A673 (cell line): ENCODE measurements around the gene CAB39. TPM values are rescaled to one million over a fixed set of nuclear protein-coding genes. Genes with fewer than 3 reads are reported as not detected.

Experiments
- BruUV-seq: library from RNA; stranded (reverse); fragments of 400-500 nt; replicated peaks from 2 replicates; lab custom pipeline; 2021; lab: Mats Ljungman, UMichigan
- CTCF ChIA-PET: fragments of 300-600 bp; sonication (Branson Sonifier 250); formaldehyde crosslinking; loops from one replicate; lab custom pipeline; 2022; ENCODE audit warnings: antibody characterized with exemption; lab: Charles Lee
- POLR2A ChIA-PET: fragments of 300-600 bp; sonication (Branson Sonifier 250); formaldehyde crosslinking; loops from one replicate; lab custom pipeline; 2022; ENCODE audit warnings: antibody characterized with exemption; ENCODE audit not compliant: low non-redundant PET; lab: Charles Lee
- DNase-seq: peaks from one replicate; pipeline ENCODE4 v3.0.0-alpha.2; 2015; ENCODE audit warnings: low spot score
- H3K27ac ChIP-seq: fragments of 200-600 bp; sonication (generic); 2 replicates; pipeline ENCODE4 v1.5.1; 2016; ENCODE audit warnings: mixed run types, low read depth, mild to moderate bottlenecking, mixed read lengths, antibody characterized with exemption, low read length; ENCODE audit not compliant: poor library complexity, severe bottlenecking
- H3K27me3 ChIP-seq: fragments of 200-600 bp; sonication (generic); replicated peaks from 2 replicates; pipeline ENCODE4 v1.6.1; 2017; ENCODE audit warnings: mixed run types, low read depth, mild to moderate bottlenecking, mixed read lengths, antibody characterized with exemption, low read length; ENCODE audit not compliant: insufficient read depth, poor library complexity
- H3K36me3 ChIP-seq: fragments of 200-600 bp; sonication (generic); 2 replicates; pipeline ENCODE4 v1.6.1; 2016; ENCODE audit warnings: mixed run types, mild to moderate bottlenecking, mixed read lengths, antibody characterized with exemption, low read length; ENCODE audit not compliant: insufficient read depth, poor library complexity, severe bottlenecking
- H3K4me1 ChIP-seq: fragments of 200-600 bp; sonication (generic); 2 replicates; pipeline ENCODE4 v1.6.1; 2017; ENCODE audit warnings: mixed run types, mild to moderate bottlenecking, mixed read lengths, antibody characterized with exemption, low read length; ENCODE audit not compliant: insufficient read depth, poor library complexity, severe bottlenecking
- H3K4me3 ChIP-seq: fragments of 200-600 bp; sonication (generic); 2 replicates; pipeline ENCODE4 v1.5.1; 2016; ENCODE audit warnings: low read depth, mixed run types, mild to moderate bottlenecking, mixed read lengths, low read length; ENCODE audit not compliant: poor library complexity, severe bottlenecking
- H3K9me3 ChIP-seq: fragments of 200-600 bp; sonication (generic); 2 replicates; pipeline ENCODE4 v1.6.1; 2016; ENCODE audit warnings: mixed run types, low read depth, mild to moderate bottlenecking, mixed read lengths, antibody characterized with exemption, low read length; ENCODE audit not compliant: poor library complexity, severe bottlenecking
- CTCF ChIP-seq: fragments of 300-800, 200-600 bp; sonication (generic); conservative IDR thresholded peaks from 2 replicates; pipeline ENCODE4 v1.5.1; 2017; ENCODE audit warnings: low read depth, mild to moderate bottlenecking, antibody characterized with exemption, low read length, moderate library complexity, mixed read lengths
- EZH2 ChIP-seq: fragments of 200-600 bp; sonication (generic); IDR thresholded peaks from 2 replicates; pipeline ENCODE4 v1.6.1; 2017; ENCODE audit warnings: borderline replicate concordance, low read depth, mild to moderate bottlenecking, mixed read lengths, antibody characterized with exemption, low read length; ENCODE audit not compliant: poor library complexity, severe bottlenecking
- intact Hi-C: fragments of 100-400 bp; cut with micrococcal nuclease; formaldehyde crosslinking; loops from one replicate; pipeline ENCODE4 v1.10.0; 2022; ENCODE audit not compliant: unreplicated experiment
- total RNA-seq: library from RNA; stranded (reverse); gene quantifications from 2 replicates; pipeline ENCODE4 v1.2.3, GENCODE V29; 2021

The CAB39 gene
- total RNA-seq, 1 experiment from 2014 or later: 58.2 TPM

- no peaks in the 10 kb centered on the region for H3K9me3 ChIP-seq
- POLR2A ChIA-PET: no interaction called here
- H3K27ac ChIP-seq: no peak overlapping the region
- intact Hi-C loops: no loop called here
- no peaks in the 10 kb centered on the region for H3K4me1 ChIP-seq
- CTCF ChIA-PET: no interaction called here
- no TSS peak for BruUV-seq
- no peaks in the 10 kb centered on the region for H3K27me3 ChIP-seq
- TF ChIP-seq CTCF (no peak), EZH2 (no peak)
- H3K4me3 ChIP-seq: no peak overlapping the region
- no peak for DNase-seq
- no peaks in the 10 kb centered on the region for H3K36me3 ChIP-seq
These were observed 18.9 kb downstream of the CAB39 start for GRCh38 chr2:230731512-230731911.

GRCh38 chr2:230732914-230733401 lies 20.3 kb downstream of the CAB39 start:
- no peak overlapping the region for H3K4me3 ChIP-seq
- intact Hi-C loops: no loop called here
- no peaks in the 10 kb centered on the region for H3K4me1 ChIP-seq
- H3K27ac ChIP-seq: no peak overlapping the region
- DNase-seq: no peak
- no peaks in the 10 kb centered on the region for H3K27me3 ChIP-seq
- BruUV-seq: no TSS peak
- TF ChIP-seq EZH2 (no peak), CTCF (no peak)
- no peaks in the 10 kb centered on the region for H3K36me3 ChIP-seq
- CTCF ChIA-PET: no interaction called here
- H3K9me3 ChIP-seq: no peaks in the 10 kb centered on the region
- POLR2A ChIA-PET: no interaction called here

GRCh38 chr2:230734247-230735175 lies 21.9 kb downstream of the CAB39 start:
- Histone ChIP-seq H3K4me1 (no peaks in the 10 kb centered on the region), H3K9me3 (no peaks in the 10 kb centered on the region), H3K4me3 (no peak overlapping the region), H3K36me3 (no peaks in the 10 kb centered on the region), H3K27me3 (no peaks in the 10 kb centered on the region), H3K27ac (no peak overlapping the region)
- intact Hi-C loops: no loop called here
- TF ChIP-seq EZH2: no peak
- TF ChIP-seq CTCF: no peak
- no TSS peak for BruUV-seq
- CTCF ChIA-PET: no interaction called here
- POLR2A ChIA-PET: no interaction called here
- no peak for DNase-seq
